ENCODE measurements around the gene CGB3. TPM values are rescaled to one million over a fixed set of nuclear protein-coding genes. Genes with fewer than 3 reads are reported as not detected.
"Not testable (repeated sequence)": the region's sequence is repeated elsewhere in the genome, so short reads cannot be mapped to it uniquely, and the experiment has no call there.

The CGB3 gene
- under 1 TPM in 2 of 10 donors, not detected in 8; 0.19 to 0.54 TPM for polyA plus RNA-seq (ENCODE audit: insufficient read length in 10 of 10)
- long read RNA-seq, donor 1, partial matches to known transcripts, result 0 of 1 reads
- long read RNA-seq, donor 1, other reads (novel, unspliced or antisense), result 0 of 1 reads
- long read RNA-seq, donor 2, result 0 reads
- long read RNA-seq, donor 3, result 0 reads
- long read RNA-seq, donor 4, result 0 reads
- long read RNA-seq, donor 5, result 0 reads
- long read RNA-seq, donor 6, result 0 reads
- long read RNA-seq, donor 7, result 0 reads
- long read RNA-seq, donor 8, partial matches to known transcripts, result 0 of 2 reads
- long read RNA-seq, donor 8, other reads (novel, unspliced or antisense), result 0 of 2 reads
- long read RNA-seq, donor 9, result 0 reads

DNA sequence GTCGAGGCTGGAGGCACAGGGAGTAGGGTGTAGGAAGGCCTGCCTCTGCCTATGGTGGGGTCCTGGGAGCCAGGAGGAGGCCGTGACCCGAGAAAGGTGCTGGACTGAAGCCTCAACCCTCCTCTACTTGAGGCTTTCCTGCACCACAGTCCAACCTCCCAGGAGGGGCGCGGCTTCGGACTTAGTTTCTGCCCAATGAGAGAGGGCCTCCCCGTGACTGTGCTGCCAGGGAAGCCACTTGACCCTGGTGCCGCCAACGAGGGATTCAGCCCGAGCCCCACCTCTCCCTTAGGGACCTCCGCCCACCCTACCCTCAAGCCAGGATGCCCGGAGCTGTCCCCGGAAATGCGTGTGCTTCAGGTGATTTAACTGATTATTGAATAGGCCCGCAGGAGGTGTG, at the start of gene CGB3:
Gene CGB3, minus strand, starts transcription at position 101 of the 400 bp plus-strand sequence. CDS start 362 bp downstream, outside the sequence.
- not testable (repeated sequence) for DNase-seq

DNA sequence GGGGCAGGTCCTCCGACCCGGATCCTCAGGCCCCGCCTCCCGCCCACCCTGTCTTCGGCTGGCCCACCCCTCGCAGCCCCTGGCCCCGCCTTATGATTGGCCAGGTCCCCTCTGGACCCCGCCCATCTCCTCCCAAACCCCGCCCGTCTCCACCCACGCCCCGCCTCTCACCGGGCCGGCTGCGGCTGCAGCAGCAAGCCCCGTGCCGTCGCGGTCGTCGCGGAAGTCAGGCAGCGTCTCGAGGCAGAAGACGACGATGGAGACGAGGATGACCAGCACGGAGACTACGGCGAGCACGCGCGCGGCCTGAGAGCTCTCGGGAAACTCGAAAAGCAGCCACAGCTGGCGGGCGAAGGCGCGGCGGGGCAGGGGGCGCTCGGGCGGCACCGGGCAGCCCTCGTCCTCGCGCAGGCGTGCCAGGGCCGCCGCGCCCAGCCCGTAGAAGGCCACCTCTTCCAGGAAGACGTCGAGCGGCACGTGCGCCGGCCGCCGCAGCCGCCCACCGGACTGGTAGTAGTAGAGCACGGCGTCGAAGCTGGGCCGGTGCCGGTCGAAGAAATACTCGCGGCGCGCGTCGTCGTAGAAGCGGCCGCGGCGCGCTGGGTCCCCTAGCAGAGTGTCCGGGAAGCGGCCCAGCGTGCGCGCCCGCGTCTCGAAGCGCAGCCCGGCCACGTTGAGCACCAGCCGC, 47.9 kb upstream of the CGB3 start:
- DNase-seq, result no peak

DNA sequence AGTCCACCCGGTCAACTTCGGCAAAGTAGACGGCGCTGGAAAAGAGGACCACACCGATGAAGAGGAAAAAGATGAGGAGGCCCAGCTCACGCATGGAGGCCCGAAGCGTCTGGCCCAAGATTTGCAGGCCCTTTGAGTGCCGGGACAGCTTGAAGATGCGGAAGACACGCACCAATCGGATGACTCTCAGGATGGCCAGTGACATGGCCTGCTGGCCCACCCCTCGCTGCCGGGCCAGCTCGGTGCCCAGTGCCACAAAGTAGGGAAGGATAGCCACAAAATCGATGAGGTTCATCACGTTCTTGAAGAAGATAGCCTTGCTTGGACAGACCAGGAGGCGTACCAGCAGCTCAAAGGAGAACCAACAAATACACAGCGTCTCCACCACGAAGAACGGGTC, 46.3 kb upstream of the CGB3 start:
- DNase-seq, result no peak

DNA sequence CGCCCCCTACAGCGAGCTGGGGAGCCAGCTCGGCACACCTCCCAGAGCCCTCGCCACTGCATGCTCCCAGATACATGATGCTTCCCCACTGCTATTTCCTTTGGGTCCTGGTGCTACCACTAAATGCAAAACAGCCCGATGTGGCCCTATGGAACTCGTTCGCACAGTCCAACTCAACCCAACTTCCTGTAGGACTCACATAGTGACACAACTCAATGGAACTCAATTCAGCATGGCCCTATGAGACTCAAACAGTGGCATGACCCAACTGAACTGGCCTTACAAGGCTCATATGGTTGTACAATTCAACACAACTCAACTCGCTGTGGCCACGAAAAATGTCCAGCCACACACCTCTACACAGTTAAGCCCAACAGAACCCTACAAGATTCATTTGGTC, 44.9 kb upstream of the CGB3 start:
- no peak for DNase-seq

DNA sequence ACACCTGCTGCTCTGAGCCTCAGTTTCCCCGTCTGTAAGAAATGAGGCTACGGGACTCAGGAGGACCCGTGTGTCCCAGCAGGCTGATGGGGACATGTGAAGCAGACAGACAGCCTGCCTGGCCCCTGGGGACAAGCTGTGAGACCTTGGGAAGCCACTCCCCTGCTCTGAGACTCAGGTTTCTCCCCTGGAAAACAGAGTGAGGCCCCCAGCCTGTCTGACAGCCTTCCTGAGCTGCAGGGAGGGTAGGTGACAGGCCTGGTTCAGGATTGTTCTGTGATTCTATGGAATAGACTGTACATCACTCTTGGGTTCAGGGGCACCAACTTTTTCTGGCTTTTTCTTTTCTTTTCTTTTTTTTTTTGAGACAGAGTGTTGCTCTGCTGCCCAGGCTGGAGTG, 43.4 kb upstream of the CGB3 start:
- DNase-seq, result no peak

DNA sequence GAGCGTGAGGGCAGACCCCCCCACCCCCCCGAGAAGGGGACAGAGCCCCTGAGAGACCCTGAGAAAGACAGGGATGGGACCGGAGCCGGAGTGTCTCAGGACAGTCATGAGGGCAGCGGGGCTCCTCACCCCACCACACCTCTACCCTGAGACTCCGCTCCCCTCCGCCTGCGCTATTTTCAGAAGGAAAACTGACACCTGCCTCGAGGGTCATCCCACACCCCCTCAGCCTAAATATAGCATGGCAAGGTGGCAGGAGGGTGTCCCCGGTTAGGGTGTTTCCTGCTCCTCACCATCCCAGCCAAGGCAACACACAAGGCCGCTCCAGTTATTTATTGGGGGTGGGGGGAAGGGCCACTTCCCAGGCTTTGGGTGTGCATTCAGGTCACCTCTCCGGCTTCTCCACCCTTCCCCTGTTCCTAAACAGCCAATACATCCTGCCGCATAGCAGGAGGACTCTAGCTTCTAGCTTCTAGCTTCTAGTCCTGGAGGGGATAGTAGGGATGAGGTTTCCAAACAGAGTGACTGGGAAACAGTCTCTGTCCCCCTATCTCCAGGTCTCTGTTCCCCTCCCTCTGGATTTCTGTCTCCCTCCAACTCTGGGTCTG, 41.9 kb upstream of the CGB3 start:
- DNase-seq, result no peak

DNA sequence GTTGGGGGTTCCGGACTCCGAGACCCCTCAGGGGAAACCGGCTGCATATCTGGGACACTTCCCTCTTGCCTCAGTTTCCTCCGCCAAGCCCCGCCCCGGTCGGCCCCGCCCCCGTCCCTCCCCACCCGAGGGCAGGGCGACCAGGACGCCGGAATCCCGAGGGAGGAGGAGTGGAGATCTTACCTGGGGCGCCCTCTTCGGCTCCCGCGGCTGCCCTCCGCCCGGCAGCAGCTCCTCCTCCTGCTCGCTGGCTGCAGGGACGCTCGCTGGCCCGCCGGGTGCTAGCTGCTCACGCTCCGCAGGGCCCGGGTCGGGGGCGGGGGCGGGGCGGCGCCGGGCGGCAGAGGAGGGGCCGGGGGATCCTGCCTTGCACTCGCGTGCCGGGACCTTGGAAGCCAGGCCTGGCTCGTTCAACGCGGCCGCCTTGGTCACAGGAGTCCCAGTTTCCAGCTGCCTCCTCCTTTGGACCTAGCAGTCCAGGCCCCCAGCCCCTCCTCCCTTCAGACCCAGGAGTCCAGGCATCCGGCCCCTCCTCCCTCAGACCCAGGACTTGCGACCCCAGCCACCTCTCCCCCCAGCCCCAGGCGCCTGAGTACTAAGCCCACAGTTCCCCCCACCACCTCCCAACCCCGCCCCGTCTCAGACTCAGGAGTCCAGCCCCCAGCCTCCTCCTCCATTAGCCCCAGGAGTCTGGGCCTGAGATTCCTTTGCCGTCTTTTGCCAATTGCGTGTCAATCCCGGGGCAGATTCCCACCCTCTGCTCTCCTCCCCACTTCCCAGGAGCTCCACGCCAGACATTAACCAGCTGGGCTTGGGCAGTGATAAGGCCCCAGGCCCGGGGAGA, 40.9 kb upstream of the CGB3 start, which contains the start of gene NTF4:
Gene NTF4, minus strand, starts transcription at position 51 of the 844 bp plus-strand sequence. CDS start 2,821 bp downstream, outside the sequence.
- DNase-seq, result peak in 1 of 3 donors; percentile 46

DNA sequence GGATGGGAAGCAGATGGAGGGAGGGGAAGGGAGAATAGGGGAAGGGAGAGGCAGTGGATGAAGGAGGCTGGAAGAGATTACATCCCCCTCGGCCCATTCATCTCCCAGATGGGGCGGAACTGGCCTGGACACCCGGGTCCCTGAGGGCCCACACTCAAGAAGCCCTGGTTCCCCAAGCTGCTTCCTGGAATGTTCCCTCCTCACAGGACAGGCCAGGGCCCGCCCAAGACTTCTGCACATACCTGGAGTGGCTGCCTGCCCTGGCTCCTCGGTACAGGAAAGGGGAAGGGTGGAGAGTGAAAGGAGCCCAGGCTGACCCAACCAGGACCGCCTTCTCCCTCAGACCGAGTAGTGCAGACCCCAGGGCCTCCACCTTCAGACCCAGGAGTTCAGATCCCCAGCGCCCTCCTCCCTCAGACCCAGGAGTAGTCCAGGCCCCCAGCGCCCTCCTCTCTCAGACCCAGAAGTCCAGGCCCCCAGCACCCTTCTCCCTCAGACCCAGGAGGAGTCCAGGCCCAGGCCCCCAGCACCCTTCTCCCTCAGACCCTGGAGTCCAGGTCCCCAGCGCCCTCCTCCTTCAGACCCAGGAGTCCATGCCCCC, 40.0 kb upstream of the CGB3 start:
- no peak for DNase-seq

DNA sequence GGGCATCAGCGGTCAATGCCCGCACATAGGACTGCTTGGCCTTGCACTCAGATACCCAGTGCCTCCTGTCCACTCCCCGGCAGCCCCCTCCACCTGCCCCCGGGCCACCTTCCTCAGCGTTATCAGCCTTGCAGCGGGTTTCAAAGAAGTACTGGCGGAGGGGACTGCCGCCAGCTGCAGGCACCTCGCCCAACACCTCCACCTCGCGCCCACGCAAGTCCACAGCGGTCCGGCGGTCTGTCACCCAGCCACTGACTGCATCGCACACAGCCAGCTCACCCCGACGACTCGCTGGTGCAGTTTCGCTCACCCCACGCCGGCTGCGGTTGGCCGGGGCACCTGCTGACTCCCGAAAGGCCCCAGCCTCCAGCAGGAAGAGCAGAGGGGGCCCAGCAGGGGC, 37.3 kb upstream of the CGB3 start:
- no peak for DNase-seq

DNA sequence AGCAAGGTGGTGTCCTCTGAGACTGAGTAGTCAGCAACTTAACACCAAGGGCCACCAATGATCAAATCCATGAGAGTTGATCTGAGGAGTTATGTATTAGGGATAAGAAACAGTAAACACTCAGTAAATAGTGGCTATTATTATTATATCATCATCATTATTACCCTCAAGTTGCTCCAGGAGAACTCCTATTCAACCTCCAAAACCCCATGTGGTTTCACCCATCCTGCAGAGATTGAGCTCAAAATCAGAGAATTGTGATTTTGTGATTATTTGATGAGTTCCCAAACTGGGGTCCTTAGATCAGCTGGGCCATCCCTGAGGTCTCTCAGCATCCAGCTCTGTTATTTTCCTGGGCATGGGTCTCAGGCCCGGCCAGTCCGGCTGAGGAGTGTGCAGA, 36.9 kb upstream of the CGB3 start:
- no peak for DNase-seq

DNA sequence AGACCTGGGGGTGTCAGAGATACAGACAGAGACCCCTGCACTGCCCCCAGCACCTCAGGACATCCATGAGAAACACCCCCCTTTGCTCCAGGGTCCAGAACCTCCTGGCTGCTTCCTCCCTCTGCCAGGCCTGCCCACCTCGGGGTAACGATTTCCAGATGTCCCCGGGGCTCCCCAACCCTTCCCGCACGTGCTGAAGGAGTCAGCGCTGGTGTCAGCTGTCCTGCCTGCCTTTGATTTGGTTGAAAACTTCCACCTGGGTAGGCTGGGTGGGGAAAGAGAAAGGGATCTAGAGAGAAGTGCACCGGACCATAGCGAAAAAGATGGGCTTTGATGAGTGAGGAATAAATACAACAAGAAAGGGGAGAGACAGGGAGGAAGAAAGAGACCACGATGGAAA, 34.9 kb upstream of the CGB3 start:
- DNase-seq, result no peak

DNA sequence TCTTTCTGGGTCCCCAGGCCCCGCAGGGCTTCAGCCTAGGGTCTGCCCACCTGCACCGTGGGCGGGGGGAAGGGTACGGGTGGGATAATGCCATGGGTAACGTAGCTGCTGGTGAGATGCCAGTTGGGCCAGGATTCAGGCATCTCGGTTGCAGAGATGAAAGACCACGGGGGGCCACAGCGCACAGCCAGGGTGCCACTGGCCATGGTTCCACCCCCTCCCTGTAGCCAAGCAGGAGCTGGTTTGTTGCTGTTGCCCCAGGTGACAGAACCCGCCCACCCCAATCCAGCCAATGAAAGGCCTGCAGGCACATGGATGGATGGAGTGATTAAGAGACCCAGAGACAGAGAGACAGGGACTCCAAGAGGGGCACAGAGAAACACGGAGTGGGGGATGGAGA, 34.4 kb upstream of the CGB3 start:
- DNase-seq, result no peak

DNA sequence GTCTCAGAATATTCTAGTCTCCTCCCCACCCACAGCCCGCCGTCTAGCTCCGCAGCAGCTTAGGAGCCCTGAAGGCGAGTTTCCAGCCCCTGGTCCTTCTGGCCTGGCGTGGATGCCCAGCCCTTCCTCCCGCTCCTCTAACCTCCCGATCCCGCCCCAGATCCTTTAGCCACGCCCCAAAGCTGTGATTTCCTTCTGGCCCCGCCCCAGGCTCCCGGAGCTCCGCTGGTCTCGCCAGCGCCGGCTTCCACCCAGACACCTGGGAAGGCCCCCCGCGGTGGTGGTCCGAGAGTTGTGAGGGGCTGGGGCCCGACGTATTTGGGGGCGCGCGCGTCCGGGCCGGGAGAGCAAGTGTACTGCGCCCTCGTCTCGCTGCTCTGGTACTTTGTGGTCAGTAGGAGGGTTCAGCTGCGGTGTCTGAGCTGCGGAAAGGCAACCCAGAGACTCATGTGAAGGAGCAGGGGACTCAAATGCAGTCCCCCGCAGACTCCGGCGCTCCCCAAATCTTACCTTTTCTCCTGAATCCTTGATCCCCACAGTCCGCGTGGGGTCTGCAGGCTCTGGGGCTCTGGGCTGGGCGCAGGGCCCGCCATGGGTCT, 33.6 kb upstream of the CGB3 start, which contains the start of gene CGB7:
Gene CGB7, minus strand, starts transcription at position 114 of the 599 bp plus-strand sequence. CDS start 2,374 bp downstream, outside the sequence.
- peak in 2 of 3 donors; percentile 24 to 62 for DNase-seq

DNA sequence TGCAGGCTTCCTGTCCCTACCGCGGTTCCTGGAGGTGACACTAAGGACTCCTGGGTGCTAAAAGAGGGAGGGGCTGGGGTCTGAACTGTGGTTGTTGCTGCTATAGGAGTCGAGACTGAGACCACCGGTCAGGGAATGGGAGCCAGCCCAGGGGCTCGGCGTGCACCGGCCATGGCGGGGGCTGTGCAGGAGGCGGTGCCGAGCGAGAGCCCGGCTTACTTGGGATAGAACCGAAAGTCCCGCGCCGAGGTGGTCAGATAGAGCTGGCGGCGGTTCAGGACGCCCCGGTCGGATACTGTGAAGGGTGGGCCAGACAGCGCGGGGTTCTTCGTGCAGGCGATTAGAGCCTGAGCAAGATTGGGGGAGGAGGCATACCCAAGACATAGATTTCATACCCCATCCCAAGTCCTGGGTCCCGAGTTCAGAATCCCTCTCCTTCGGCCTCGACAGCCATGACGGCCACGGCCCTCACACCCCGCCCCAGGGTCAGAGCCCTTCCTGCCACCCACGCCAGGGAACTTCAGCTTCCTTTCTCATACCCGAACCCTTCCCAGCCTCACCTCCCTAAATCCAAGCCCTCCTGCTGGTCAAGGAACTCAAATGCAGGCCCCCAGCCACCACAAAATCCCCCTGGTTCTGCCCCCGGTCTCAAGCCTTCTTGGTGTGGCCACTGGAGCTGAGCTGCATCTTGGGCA, 32.9 kb upstream of the CGB3 start:
- DNase-seq, result not testable (repeated sequence)

DNA sequence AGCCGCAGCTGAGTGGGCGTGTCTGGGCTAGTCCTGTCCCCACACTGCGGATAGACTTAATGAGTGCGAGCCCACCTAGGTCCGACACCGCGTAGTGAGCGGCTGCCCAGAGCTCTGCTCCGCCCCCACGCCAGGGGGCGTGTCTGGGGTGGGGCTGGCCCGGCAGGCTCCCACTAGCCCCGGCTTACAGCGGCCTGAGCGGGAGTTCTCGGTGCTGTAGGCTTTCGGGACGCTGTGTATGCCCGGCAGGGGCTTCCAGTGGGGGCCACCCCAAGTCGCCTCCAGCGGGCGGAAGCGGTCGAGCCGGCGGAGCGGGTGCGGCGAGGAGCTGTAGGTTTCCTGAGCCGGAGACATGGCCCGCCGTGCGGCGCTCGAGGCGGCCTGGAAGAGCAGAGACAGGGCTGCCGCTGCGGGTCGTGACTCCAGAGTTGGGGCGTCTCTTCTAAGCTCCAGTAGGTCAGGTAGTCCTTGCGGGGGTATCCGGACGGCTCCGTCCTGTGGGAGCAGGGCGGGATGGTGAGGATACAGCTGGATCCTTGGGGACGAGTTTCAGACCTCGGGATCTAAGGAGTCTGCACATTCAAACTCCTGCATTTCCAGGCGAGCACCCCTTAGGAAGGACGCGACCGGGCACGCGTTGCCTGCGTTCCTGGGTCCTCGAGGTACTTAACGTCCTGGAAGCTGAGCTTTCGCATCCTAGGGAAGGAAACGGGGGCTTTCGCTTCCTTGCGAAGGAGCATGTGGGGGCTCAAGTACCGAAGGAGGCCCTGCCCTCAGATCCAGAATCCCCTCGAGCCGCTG, 32.2 kb upstream of the CGB3 start:
- peak in 2 of 3 donors; percentile 46 to 71 for DNase-seq

DNA sequence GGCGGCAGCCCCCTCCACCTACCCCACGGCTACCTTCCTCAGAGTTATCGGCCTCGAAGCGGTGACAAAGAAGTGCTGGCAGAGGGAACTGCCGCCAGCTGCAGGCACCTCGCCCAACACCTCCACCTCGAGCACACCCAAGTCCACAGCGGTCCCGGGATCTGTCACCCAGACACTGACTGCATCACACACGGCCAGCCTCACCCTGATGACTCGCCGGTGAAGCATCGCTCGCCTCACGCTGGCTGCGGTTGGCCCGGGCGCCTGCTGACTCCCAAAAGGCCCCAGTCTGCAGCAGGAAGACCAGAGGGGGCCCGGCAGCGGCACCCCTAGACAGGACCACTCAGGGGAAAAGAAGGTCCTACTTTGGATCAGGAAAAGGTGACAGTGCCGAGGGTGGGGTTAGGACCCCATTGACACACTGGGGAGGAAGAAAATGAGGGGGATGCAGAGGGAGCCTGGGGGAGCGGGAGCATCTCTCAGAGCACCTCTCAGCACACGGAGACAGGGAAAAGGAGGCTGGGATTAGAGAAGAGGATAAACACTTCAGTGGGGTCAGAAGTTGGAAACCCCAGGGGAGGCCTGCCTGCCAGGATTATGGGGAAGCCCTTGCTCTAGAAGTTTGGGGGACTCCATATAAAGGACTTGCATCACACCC, 26.4 kb upstream of the CGB3 start:
- DNase-seq, result not testable (repeated sequence)

DNA sequence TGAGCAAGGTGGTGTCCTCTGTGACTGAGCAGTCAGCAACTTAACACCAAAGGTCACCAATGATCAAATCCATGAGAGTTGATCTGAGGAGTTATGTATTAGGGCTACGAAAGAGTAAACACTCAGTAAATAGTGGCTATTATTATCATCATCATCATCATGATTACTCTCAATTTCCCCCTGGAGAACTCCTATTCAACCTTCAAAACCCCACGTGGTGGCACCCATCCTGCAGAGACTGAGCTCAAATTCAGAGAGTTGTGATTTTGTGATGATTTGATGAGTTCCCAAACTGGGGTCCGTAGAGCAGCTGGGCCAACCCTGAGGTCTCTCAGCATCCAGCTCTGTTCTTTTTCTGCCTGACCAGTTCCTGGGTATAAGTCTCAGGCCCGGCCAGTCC, 25.7 kb upstream of the CGB3 start:
- DNase-seq, result not testable (repeated sequence)

DNA sequence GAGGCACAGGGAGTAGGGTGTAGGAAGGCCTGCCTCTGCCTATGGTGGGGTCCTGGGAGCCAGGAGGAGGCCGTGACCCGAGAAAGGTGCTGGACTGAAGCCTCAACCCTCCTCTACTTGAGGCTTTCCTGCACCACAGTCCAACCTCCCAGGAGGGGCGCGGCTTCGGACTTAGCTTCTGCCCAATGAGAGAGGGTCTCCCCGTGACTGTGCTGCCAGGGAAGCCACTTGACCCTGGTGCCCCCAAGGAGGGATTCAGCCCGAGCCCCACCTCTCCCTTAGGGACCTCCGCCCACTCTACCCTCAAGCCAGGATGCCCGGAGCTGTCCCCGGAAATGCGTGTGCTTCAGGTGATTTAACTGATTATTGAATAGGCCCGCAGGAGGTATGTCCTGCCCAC, 24.9 kb upstream of the CGB3 start, which contains the start of gene CGB8:
Gene CGB8, minus strand, starts transcription at position 101 of the 400 bp plus-strand sequence. CDS start 372 bp downstream, outside the sequence.
- not testable (repeated sequence) for DNase-seq

All from muscle of back (tissue), 13 donors.